ENCODE results near the gene PTPRF.

Gene PTPRF

DNA sequence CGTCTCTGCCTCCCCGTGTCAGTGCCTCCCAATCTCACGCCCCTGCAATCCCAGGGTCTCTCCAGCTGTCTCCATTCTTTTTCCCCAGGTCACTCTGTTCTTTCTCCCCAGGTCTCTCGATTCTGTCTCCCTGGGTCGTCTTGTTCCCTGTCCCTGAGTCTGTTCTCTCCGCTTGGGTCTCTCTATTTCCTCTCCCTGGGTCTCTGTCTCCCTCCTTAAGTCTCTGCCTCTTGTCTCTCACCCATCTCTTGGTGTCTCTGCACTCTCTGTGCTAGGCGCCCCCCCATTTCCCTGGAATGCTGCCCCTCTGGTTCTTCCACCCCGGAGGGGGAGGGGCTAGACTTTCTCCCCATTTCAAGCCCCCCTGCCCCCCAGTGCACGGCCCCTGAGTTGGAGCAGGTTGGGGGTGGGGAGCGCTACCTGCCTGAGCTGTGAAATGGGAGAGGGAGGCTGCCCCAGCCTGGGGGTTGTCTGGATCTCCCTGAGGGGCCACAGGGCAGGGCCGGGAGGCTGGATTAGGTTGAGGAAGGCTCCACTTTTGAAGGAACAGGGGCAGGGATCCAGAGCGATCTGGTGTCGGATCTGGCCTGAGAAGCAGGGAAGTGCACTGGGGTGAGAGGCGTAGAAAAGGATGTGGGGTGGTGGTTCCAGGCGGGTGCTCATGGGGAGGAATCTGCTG lies 1.4 kb downstream of the PTPRF start:
- DNase-seq (no peak), ATAC-seq (ENCODE audit: insufficient read depth, low read depth) (0 out of 3 replicates have a peak, but pooled peaks have one; percentile 6)
- Histone ChIP-seq H3K4me1 (ENCODE audit: insufficient read depth, low read length) (peaks cover 13% of the 10 kb centered on the region), H3K27me3 (ENCODE audit: insufficient read depth, low read length, poor library complexity) (peaks cover 35% of the 10 kb centered on the region), H3K36me3 (ENCODE audit: insufficient read depth, low read length) (no peaks in the 10 kb centered on the region), H3K79me2 (ENCODE audit: insufficient read depth, low read length) (no peaks in the 10 kb centered on the region), H2AFZ (ENCODE audit: low read depth, low read length) (peak overlapping the region; percentile 53), H3K9me3 (ENCODE audit: insufficient read depth, low read length, severe bottlenecking) (no peaks in the 10 kb centered on the region), H3K4me3 (ENCODE audit: low read depth in 1 of 2, low read length in 2 of 2) (peak overlapping the region in 1 of 2 experiments; percentile 50; a peak in 2 of 4 replicates), H3K27ac (ENCODE audit: low read length) (no peak overlapping the region), H4K20me1 (ENCODE audit: insufficient read depth, low read length) (peaks cover 3% of the 10 kb centered on the region; the same call in 1 of the 2 replicates), H3K4me2 (ENCODE audit: insufficient read depth, low read length) (peak overlapping the region; percentile 59), H3K9ac (ENCODE audit: low read depth, low read length) (peak overlapping the region; percentile 43)
- TF ChIP-seq CTCF (IDR thresholded peaks at IDR 0.05; ENCODE audit: borderline replicate concordance, extremely low read depth, low read length, poor library complexity, severe bottlenecking), result no peak
- no peak for TF ChIP-seq EZH2 (IDR thresholded peaks at IDR 0.05; ENCODE audit: borderline replicate concordance, low read depth, low read length, severe bottlenecking)

DNA sequence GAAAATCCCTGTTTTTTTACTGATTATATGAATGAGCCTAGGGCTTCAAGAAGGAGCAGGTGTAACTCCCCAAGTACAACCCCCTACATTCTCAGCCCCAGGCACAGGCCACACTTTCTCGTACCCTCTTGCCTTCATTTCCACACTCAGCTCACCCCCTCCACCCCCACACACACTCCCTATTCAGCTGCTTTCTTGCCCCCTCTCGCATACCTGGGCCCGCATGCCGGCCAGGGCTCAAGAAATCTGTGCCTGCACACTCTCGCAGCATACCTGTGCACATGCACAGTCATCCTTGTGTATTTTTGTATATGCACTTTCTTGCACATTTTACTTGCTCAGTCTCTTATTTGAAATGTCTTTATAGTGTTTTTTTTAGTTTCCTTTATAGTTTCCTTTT lies 2.0 kb downstream of the PTPRF start:
- Histone ChIP-seq H3K27ac (ENCODE audit: low read length) (no peak overlapping the region), H2AFZ (ENCODE audit: low read depth, low read length) (no peak overlapping the region), H3K4me3 (ENCODE audit: low read depth in 1 of 2, low read length in 2 of 2) (no peak overlapping the region), H3K36me3 (ENCODE audit: insufficient read depth, low read length) (no peaks in the 10 kb centered on the region), H3K79me2 (ENCODE audit: insufficient read depth, low read length) (no peaks in the 10 kb centered on the region), H3K4me2 (ENCODE audit: insufficient read depth, low read length) (no peak overlapping the region), H3K27me3 (ENCODE audit: insufficient read depth, low read length, poor library complexity) (peaks cover 33% of the 10 kb centered on the region), H4K20me1 (ENCODE audit: insufficient read depth, low read length) (peaks cover 3% of the 10 kb centered on the region; the same call in 1 of the 2 replicates), H3K9me3 (ENCODE audit: insufficient read depth, low read length, severe bottlenecking) (no peaks in the 10 kb centered on the region), H3K9ac (ENCODE audit: low read depth, low read length) (no peak overlapping the region), H3K4me1 (ENCODE audit: insufficient read depth, low read length) (peaks cover 13% of the 10 kb centered on the region)
- ATAC-seq (ENCODE audit: insufficient read depth, low read depth) (no peak), DNase-seq (no peak)
- no peak for TF ChIP-seq EZH2 (IDR thresholded peaks at IDR 0.05; ENCODE audit: borderline replicate concordance, low read depth, low read length, severe bottlenecking)
- no peak for TF ChIP-seq CTCF (IDR thresholded peaks at IDR 0.05; ENCODE audit: borderline replicate concordance, extremely low read depth, low read length, poor library complexity, severe bottlenecking)

- Histone ChIP-seq H3K4me1 (ENCODE audit: insufficient read depth, low read length) (peaks cover 13% of the 10 kb centered on the region), H4K20me1 (ENCODE audit: insufficient read depth, low read length) (peaks cover 3% of the 10 kb centered on the region; the same call in 1 of the 2 replicates), H2AFZ (ENCODE audit: low read depth, low read length) (no peak overlapping the region), H3K27ac (ENCODE audit: low read length) (no peak overlapping the region), H3K36me3 (ENCODE audit: insufficient read depth, low read length) (no peaks in the 10 kb centered on the region), H3K27me3 (ENCODE audit: insufficient read depth, low read length, poor library complexity) (peaks cover 33% of the 10 kb centered on the region), H3K79me2 (ENCODE audit: insufficient read depth, low read length) (no peaks in the 10 kb centered on the region), H3K9ac (ENCODE audit: low read depth, low read length) (no peak overlapping the region), H3K4me3 (ENCODE audit: low read depth in 1 of 2, low read length in 2 of 2) (no peak overlapping the region), H3K4me2 (ENCODE audit: insufficient read depth, low read length) (no peak overlapping the region), H3K9me3 (ENCODE audit: insufficient read depth, low read length, severe bottlenecking) (no peaks in the 10 kb centered on the region)
- ATAC-seq (ENCODE audit: insufficient read depth, low read depth), result no peak
- TF ChIP-seq EZH2 (IDR thresholded peaks at IDR 0.05; ENCODE audit: borderline replicate concordance, low read depth, low read length, severe bottlenecking), result no peak
- no peak for TF ChIP-seq CTCF (IDR thresholded peaks at IDR 0.05; ENCODE audit: borderline replicate concordance, extremely low read depth, low read length, poor library complexity, severe bottlenecking)
- no peak for DNase-seq
Observed at GRCh38 chr1:43533584-43533983, 2.9 kb downstream of the PTPRF start.
